DND-41 (cell line): ENCODE data around the gene GRID2.
A peak's percentile ranks its signal among the peaks of the same experiment; 100 is the strongest.

ENCODE experiments used
- CTCF ChIP-seq: IDR thresholded peaks from 2 replicates; pipeline ENCODE4 v1.5.1; 2012; ENCODE audit warnings: borderline replicate concordance, low read length, moderate library complexity, mild to moderate bottlenecking; ENCODE audit not compliant: poor library complexity, severe bottlenecking; ENCODE audit errors: extremely low read depth
- EZH2 ChIP-seq: IDR thresholded peaks from 3 replicates; pipeline ENCODE4 v1.6.1; 2012; ENCODE audit warnings: borderline replicate concordance, low read depth, mild to moderate bottlenecking, moderate library complexity, low read length, inconsistent platforms; ENCODE audit not compliant: severe bottlenecking

- TF ChIP-seq EZH2, result no peak
- peak; percentile 80 for TF ChIP-seq CTCF
Measured at GRCh38 chr4:93764639-93765246, 1461.0 kb downstream of the GRID2 start.
